K562 treated with DMSO at 1 percent for 48 hours (cell line): Measurements from ENCODE around the gene PPIL1. TPM values are rescaled to one million over a fixed set of nuclear protein-coding genes. Genes with fewer than 3 reads are reported as not detected.

Source experiments
- total RNA-seq: library from RNA; unstranded; fragments of 300-600 nt; gene quantifications from 2 replicates; pipeline ENCODE4 v1.2.3, GENCODE V29; 2022; ENCODE audit warnings: low replicate concordance; ENCODE audit errors: extremely low read depth

PPIL1 gene
- total RNA-seq: not detected in 2 replicates

GRCh38 chr6:36874443-36875249 lies at the start of gene PPIL1:
TSS of gene PPIL1 (minus strand) at chr6:36874803. CDS start at chr6:36874772, 31 bp downstream.

GRCh38 chr6:36885461-36886401 lies 11.1 kb upstream of the PPIL1 start, which contains the start of gene C6orf89:
TSS of gene C6orf89 (plus strand) at chr6:36885952. CDS start at chr6:36899445, 13,493 bp downstream.

GRCh38 chr6:36838896-36839748 lies 35.5 kb downstream of the PPIL1 start, which contains the start of gene CPNE5:
TSS of gene CPNE5 (minus strand) at chr6:36839444. CDS start at chr6:36839377, 67 bp downstream.

Other genes starting within 250 kb of the PPIL1 start
- not detected in 2 replicates for gene CDKN1A, start 196.1 kb downstream of the PPIL1 start, total RNA-seq
- gene RAB44, start 177.0 kb downstream of the PPIL1 start, total RNA-seq: not detected in 2 replicates
- not detected in 2 replicates for gene CPNE5, start 35.4 kb downstream of the PPIL1 start, total RNA-seq
- gene C6orf89, start 11.1 kb upstream of the PPIL1 start, total RNA-seq: not detected in 2 replicates
- gene PI16, start 79.9 kb upstream of the PPIL1 start, total RNA-seq: not detected in 2 replicates
- gene MTCH1, start 111.4 kb upstream of the PPIL1 start, total RNA-seq: not detected in 2 replicates
- not detected in 2 replicates for gene FGD2, start 130.9 kb upstream of the PPIL1 start, total RNA-seq